Activated CD8-positive, alpha-beta memory T cell treated with anti-CD3 and anti-CD28 coated beads for 1 hour (primary cell): Measurements from ENCODE around the gene GRIP1.

Experiments used
- DNase-seq, 2 donors: peaks; one replicate each; pipeline ENCODE4 v3.0.0-alpha.2; 2020; ENCODE audit warnings: low read depth in 1 of 2; ENCODE audit errors: extremely low read depth in 1 of 2

GRIP1 gene

DNA sequence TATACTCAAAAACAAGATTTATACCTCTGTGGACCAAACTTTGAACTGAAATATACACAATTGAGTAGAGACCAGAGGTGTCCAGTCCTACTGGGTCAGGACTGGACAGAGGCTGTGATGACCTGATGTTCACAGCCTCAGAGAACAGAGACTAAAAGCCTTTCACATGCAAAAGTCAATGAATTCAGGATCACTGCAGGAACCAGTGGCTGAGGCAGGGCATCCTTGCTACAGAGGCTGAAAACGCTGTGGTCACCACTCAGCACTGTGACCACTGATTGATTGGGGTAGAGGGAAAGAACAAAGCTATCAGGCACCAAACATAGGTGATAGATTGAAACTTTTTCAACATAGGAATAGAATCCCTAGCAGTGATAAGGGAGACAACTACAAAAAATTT, 25.1 kb downstream of the GRIP1 start:
- DNase-seq = no peak

DNA sequence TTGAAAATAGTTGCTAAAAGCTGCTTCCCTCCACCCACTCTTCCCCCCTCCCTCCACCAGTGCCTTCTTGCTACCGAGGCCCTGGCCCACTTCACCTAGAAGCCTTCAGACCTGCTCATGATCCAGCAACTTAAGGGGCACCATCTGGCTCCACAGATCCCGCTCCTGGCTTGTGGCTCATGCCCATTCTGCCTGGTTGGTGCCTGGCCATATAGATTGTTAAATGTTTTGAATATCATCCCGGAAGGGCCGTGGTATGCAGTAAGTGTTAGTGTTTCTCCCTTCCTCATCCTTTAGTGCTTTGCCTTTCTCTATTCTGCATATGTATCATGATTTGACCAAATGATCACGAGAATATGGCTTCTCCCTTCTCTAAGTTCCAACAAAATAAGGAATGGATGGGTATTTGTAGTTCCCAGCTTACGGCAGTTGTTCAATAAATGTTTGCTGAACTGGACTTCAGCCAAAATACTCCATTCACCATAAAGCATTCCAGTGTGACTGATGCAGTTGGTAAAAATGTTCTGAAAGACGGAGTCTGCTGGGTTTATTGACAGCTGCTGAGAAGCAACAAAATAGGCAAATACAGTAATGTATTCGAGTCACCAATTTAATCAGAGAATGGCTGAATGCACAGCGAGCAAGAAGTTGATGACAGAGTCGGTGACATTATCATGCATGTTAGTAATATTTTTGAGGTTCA, 30.7 kb downstream of the GRIP1 start:
- DNase-seq = no peak

DNA sequence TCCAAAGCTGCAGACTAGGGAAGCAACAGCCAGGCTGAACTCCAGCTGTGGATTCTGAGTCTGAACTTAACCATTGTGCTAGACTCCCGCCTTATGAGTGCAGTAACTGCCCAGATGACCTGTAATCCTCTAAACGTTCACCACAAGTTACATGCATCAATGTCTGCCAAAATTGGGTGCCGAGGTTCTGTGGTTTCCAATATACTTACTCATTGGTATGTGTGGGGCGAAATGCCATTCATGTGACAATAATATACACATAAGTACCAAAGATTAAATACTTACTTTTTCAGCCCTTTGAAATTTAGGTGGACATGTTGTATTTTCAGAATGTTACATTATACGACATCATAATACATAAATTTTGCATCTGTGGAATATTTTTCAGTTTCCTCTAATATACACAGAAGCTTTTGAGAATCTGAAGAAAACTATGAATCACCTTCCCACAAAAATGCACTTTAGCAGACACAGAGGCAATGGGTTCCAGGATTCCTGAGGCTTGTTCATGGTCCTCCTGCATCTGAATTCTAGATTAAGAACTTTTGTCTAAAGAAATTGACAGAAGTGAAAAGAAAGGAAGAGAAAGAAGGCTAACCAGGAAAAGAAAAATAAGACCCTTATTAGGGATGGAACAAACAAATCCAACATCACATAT, 31.7 kb downstream of the GRIP1 start:
- no peak for DNase-seq

DNA sequence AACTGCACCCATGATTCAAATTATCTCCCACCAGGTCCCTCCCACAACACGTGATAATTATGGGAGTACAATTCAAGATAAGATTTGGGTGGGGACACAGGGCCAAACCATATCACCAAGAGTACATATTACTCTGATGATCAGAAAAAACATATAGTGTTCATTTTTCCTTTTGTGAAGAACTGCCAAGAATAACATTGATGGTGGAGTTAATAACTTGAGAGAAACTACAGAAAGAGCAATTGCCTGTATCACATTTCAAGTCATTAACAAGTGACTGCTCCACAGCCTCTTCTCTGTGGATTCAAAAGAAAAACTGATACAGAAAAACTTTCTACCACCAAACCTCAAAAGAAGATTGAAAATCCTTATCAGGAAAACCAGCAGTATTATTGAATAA, 34.7 kb downstream of the GRIP1 start:
- DNase-seq = no peak

DNA sequence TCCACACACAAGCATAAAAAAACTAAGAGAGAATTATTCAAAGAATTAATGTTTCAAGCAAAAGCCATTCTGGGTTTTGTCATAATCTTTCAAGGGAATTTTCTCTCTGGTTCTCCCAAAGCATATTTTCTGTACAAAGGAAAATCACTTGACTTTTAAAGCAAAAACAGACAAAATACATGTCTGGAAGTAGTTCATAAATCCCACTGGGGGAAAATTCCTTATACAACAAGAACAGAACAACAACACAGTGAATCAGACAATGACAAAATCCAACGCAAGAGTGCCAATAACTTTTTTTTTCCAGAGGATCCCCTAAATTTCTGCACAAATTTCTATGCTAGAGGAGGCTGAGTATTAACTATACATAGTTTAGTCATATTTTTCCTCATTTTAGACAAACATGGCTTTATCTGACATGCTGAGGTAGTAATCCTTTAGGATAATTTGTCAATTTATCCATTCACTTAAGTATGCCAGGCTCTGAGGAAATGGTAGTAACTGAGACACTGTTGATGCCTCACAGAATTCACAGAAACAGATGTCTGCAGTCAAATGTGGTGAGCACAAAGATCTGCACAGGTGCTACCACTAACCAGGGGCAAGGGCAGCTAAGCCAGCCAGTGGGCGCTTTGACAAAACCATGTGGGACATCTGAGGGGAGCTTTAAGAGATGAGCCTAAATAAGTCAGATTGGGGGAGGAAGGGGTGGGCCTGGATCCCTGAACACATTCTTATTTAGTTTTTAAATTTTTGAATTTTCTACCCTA, 38.0 kb downstream of the GRIP1 start:
- no peak for DNase-seq

DNA sequence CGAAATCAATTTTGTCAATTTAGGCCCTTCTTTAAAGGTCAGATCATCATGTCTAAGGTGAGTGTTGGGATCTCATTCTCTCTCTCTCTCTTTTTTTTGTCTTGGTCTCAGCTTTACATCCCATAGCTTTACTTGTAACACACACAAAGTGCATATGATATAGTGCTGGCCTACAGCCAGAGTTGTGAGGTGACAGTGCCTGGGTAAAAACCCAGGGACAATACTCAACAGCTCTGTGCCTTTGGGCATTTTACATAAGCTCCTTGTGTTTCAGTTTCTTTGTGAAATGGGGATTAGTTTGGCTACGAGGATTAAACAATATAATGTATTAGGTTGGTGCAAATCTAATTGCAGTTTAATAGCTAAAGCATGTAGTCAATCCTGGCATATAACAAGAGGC, 40.2 kb downstream of the GRIP1 start:
- no peak for DNase-seq

DNA sequence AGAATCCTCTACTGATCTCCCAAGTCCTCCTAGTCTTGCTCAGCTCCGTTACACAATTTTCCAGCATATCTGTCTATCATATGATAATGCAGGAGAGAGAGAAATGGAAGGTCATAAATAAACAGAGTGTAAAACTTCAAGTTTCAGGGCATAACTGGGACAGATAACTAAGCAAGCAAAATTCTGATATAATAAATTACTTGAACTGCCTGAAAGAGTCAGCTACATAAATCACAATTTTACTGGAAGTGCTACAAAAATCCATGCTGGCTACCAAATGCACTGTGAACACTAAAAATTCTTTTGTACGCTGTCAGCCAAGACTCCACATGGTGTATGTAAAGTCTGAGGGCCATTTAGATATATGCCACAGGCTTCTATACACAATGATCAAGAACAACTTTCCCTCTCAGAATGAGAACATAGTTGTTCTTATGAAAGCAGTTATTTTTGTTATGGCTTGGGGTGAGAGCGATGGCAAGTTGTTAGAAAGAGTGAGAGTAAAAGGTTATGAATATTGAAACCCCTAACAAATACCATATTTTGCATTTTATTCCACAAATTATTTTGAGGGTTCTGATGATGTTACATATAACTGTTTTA, 41.1 kb downstream of the GRIP1 start:
- DNase-seq = no peak

DNA sequence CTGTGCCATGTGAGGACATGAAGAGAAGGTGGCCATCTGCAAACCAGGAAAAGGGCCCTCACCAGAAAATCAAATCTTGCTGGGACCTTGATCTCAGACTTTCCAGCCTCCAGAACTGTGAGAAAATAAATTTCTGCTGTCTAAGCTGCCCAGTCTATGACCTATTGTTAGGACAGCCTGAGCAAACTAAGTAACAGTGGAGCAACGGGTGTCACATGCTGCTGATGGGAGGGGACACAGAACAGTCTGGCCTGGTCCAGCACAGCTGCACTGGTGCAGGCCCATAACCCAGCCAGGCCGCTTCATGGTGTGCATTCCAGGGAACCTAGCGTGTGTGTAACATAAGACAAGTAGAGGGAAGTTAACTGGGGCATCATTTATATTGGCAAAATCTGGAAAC, 42.1 kb downstream of the GRIP1 start:
- no peak for DNase-seq

DNA sequence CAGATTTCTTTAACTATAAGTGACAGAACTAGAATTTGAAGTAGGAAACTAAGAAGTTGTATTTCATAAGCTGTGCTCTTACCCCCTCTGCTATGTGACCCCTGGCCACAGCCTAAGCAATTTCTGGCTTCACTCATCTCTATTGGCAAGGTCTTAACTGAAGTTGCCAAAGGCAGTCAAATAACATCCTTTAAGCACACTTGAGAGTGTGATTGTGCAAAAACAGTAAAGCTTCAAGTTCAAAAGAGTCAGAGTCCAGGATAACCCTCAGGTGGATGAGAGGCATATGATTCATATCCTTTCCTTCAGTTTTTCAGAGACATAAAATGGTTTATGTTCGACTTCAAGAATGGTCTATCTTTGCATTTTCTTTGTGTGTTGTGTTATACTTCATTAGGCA, 45.2 kb downstream of the GRIP1 start:
- no peak for DNase-seq

DNA sequence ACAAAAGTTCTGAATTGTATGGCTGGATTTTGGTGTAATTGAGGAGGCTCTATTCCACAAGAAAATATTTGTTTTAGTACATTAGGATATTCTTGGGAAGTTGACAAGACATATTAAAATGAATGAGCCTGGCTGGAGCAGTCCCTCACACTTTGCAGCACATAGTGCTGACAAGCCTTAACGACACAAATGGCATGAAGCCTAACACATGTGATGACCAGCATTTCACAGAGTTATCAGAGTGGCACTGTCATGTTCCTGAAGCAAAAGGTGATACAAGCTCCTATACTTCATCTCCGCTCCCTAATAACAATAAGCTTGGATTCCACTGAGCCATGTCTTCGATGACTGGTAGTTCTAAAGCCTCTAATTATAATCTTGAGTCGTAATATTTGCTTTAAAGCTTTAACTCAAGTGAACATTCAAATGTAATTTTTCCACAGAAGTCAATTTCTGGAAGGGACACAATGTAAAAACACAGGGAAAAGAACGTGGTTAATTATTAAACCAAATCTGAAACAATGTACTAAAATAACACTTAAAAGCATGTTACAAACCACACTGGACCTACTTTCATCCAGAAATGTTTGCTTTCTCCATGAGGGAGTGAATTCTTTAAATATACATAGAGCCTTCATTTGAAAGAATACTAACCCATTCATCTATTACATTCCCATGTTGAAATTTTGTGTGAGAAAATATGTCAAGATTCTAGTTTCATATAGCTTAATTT, 49.6 kb downstream of the GRIP1 start:
- DNase-seq = no peak

DNA sequence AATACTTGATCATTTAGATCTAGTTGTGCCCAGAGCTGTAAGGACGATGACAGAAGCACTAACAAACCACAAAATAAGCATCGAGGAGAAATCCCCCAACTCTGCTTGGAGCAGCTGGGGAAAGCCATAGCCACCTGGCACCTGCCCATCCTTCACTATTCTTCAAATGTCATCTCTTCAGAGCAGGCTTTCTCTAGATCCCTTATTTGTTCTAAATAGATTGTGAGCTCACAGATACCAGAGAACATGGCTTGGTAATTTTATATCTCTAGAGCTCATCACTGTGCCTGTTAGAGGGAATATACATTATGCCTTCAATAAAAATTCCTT, 50.9 kb downstream of the GRIP1 start:
- DNase-seq = no peak

DNA sequence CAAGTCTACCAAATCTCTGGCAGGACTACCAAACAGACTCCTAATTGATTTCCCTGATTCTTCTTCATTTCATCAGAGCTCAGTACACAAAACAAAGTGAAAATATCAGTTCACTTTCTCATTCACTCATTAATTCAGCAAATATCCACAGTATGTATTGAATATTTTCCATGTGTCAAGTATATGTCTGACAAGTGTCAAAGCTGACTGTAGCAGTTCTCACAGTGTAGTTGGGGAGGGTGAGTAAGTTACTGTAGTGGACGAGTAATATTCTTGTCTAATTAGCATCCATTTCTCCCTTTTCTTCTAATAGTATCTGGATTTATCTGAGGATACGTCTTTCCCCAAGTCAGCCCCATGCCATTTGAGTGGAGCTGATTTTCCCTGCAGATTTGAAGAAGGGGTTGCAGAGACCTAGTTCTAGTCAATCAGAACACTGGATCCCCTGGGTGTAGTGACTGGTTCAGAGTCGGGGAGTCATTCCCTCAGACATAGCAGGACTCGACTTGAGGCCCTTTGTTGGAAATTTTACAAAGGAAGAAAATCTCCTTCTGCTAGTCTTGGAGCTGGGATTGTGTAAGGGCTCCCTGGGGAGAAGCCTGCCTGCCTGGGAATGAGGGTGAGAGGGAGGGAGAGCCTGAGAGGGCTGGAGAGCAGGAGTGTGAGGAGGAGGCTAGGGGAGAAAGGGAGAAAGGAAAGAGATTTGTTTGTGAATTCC, 51.4 kb downstream of the GRIP1 start:
- no peak for DNase-seq

DNA sequence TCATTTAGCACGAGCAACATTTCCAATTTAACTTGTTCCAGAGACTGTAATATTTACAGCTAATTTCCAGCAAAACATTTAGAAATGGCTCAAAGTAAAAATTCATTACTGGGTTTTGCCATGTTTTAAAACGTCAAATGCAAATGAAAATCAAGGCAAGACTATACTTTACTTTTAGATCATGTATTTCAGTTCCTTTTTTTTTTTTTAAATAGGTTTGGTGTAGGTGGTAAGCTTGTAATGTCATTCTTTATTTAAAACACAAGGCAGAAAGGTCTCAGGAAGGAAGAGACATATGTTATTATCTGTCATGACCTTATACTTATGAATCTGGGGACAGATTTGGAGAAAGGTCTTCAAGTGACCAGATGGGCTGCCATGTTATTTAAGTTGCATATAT, 54.1 kb downstream of the GRIP1 start:
- DNase-seq = no peak

DNA sequence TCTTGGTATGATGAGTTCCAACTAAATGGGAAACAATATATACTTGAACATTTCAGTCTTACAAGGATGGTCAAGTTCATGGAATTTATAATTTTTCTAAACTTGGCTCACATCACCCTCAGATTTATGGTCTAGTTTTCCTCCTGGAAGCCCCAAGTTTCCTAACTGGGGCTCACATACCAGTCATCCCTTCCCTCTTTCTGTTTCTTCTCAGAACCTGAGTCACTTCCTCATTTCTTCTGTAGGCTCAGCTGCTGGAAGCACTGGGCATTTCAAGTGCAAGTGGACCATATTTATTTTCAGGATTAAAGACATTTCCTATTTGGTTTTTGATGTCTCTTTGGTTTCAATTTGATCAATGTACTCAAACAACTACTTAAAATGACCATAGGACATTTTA, 55.4 kb downstream of the GRIP1 start:
- no peak for DNase-seq

DNA sequence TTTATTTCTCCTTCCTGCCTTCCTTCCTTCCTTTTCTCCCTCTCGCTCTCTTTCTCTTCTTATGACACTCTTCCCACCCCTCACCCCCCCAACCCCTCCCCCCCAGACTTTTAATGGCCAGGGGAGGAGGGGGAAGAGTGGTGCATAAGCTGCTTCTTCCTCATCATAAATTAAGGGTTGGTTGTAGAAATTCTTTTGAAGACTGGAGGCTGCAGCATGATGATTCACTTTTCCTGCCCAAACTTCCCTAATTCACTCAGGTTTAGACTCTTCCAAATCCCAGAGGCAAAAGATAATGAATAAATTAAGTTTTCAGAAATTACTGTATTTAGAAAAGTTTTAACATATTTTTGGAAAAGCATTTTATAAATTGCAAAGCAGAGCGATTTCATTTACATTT, 58.2 kb downstream of the GRIP1 start:
- no peak for DNase-seq

DNA sequence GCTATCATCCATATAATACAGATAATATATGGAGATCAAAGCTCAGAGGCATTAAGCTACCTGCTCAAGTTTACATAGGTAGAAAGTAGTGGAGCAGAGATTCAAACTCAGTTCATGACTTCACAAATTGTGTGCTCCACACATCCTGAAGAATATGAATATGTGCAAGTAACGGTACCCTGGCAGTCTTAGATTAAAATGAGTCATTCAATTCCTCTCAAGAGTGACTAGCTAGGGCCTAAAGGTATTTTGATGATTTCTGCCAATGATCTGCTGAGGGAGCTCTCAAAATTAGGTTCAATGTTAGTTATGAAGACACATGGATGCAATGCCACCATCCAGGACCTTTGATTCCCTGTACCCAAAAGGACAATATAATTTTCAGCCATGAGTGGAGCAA, 58.9 kb downstream of the GRIP1 start:
- no peak for DNase-seq

DNA sequence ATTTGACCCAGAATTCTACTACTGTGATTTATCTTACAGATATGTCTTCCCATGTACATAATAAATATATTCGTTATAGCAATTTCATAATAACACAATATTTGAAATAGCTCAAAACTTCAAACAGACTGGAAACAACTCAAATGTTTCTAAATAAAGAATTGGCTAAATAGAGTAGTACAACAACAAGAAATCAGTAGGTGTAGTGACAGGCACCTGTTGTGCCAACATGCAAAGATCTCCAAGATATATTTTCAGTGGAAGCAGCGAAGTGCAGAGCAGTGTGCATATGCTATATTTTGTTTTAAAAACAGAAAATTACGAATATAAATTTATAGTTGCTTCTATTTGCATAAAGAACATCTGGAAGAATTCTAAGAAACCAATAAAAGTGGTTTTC, 60.9 kb downstream of the GRIP1 start:
- no peak for DNase-seq

DNA sequence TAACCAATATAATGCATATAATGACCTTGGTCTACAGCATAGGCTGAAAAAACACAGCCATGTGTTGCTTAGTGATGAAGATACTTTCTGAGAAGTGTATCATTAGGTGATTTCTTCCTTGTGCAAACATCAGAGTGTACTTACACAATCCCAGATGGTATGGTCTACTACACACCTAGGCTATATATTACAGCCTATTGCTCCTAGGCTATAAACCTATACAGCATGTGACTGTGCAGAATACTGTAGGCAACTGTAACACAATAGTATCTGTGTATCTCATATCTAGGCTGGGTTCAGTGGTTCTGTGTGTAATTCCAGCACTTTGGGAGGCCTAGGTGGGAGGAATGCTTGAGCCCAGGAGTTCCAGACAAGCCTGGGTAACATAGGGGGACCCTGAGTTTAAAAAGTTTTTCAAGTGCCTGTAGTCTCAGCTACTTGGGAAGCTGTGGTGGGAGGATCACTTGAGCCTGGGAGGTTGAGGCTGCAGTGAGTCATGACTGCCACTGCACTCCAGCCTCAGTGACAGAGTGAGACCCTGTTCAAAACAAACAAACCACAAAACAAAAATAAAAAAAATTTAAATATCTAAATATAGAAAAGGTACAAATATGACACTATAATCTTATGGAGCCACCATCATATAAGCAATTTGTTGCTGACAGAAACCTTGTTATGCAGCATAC, 66.6 kb downstream of the GRIP1 start:
- DNase-seq = no peak

DNA sequence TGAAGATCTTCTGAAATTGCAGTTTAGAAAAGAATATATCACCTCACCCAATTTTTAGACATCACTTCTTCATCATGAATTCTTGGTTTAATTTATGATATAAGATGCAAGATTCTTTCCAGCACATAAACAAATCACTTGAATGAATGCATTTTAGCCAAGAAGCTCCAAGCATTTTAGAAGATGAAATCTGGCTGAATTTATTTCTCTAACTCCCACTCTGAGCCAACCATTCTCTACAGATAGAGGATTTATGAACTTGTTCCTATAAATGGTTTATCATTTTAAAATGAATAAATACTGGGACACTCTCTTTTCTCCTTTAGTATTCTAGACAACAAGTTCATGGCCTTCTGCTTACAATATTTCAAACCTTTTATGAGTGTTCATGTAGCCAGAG, 71.7 kb downstream of the GRIP1 start:
- DNase-seq = no peak

DNA sequence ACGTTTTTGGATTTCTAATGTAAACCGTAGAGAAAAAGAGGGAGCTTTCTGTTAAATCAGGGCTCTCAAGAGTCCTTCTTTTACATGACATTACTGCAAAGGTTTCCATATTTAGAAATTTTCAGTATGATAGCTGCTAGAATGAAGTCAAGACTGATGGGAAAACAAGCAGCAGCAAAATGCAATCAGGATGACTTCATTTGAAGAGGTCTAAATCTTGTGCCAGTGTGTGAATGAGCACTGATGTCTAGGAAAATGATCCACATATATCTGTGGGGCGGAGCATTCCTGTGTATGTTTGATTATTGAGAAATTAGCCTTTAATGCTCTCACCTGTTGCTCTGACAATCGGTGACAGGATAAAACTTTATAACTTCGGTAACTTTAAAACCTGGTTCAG, 73.6 kb downstream of the GRIP1 start:
- DNase-seq = no peak
